ENCODE measurements around the gene TAF1.
"Not testable (repeated sequence)": the region's sequence is repeated elsewhere in the genome, so short reads cannot be mapped to it uniquely, and the experiment has no call there.

TAF1 gene, protein sequence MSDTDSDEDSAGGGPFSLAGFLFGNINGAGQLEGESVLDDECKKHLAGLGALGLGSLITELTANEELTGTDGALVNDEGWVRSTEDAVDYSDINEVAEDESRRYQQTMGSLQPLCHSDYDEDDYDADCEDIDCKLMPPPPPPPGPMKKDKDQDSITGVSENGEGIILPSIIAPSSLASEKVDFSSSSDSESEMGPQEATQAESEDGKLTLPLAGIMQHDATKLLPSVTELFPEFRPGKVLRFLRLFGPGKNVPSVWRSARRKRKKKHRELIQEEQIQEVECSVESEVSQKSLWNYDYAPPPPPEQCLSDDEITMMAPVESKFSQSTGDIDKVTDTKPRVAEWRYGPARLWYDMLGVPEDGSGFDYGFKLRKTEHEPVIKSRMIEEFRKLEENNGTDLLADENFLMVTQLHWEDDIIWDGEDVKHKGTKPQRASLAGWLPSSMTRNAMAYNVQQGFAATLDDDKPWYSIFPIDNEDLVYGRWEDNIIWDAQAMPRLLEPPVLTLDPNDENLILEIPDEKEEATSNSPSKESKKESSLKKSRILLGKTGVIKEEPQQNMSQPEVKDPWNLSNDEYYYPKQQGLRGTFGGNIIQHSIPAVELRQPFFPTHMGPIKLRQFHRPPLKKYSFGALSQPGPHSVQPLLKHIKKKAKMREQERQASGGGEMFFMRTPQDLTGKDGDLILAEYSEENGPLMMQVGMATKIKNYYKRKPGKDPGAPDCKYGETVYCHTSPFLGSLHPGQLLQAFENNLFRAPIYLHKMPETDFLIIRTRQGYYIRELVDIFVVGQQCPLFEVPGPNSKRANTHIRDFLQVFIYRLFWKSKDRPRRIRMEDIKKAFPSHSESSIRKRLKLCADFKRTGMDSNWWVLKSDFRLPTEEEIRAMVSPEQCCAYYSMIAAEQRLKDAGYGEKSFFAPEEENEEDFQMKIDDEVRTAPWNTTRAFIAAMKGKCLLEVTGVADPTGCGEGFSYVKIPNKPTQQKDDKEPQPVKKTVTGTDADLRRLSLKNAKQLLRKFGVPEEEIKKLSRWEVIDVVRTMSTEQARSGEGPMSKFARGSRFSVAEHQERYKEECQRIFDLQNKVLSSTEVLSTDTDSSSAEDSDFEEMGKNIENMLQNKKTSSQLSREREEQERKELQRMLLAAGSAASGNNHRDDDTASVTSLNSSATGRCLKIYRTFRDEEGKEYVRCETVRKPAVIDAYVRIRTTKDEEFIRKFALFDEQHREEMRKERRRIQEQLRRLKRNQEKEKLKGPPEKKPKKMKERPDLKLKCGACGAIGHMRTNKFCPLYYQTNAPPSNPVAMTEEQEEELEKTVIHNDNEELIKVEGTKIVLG (N-terminal part only)

DNA sequence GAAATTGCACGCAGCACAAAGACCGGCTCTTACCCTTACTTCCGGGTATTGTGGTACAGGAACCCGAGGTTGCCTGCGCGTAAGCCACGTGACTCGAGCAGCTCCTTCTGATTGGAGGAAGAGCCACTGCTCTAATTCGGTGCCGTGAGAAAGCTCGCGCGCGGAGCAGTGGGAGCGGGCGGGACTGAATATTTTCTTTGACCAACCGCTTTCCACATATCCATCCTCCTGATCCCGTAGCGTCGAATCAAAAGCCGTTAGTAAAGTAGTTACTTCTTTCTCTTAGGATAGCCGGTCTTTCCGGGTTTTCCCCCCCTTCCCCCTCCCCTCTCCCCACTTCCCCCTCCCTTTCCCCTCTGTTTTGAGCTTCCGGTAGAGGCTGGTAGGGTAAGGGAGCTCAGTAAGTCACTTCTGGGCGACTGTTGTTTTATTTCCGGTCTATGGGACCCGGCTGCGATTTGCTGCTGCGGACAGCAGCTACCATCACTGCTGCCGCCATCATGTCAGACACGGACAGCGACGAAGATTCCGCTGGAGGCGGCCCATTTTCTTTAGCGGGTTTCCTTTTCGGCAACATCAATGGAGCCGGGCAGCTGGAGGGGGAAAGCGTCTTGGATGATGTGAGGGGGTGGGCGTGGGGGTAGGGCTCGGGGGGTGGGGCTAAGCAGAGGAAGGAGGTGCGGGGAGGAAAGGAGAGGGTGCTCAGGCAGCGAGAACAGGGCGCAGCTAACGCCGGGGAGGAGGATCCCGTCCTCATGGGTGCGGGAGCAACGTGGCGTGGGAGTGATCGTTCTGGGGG lies at the start of gene TAF1:
TAF1 (plus strand) TSS at position 483 of the 799 bp plus-strand sequence; CDS start at position 501, 18 bp downstream.
- DNase-seq, result peak; percentile 39 to 92 (median 84)

DNA sequence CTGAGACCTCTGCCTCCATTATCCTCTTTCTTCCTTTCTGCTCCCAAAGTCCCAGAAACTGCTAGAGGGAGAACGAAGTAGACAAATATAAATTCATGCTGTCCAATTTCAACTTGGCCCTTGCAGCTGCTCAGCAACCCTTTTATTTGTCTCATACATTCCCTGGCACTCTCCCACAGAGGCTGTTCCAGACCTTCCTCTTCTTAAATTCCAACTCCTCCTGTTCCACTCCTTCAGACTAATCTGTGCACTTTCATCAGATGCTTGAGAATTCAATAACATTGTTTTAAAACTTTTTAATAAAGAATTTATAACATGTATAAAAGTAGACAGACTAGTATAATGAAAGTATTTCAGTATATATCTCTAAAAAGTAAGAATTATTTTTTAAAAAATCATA lies 49.2 kb upstream of the TAF1 start:
- DNase-seq, result not testable (repeated sequence)

DNA sequence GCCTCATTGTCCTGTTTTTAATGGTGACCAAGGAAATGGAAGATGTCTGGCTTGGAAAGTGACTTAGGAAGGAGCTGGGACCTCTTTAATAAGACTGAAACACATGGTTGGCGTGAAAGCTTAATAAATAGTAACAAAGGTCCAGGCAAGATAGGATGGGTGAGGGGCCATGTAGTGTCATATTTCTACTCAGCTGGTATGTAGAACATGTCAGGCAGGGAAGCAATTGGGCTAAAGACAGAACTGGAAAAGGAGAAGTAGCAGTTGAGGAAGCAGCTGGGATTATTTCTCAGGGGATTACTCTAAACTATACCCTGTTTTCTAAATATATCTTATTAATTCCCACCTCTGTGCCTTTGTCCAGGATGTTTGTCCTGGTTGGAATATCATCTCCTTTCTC lies 46.0 kb upstream of the TAF1 start:
- no peak for DNase-seq

DNA sequence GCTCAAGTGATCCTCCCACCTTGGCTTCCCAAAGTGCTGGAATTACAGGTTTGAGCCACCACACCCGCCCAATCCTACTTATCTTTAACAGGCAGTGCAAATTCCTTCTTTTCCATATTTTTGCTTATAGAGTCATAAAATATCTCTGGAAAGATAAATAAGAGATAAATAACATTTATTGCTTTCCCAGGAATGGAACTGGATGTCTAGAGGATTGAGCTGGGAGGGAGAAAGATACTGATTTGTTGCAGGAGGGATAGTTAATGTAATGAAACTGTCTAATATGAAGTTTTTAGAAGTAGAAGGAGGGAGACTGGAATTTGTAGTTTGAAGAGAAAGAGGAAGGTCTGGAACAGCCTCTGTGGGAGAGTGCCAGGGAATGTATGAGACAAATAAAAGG lies 44.4 kb upstream of the TAF1 start:
- no peak for DNase-seq

DNA sequence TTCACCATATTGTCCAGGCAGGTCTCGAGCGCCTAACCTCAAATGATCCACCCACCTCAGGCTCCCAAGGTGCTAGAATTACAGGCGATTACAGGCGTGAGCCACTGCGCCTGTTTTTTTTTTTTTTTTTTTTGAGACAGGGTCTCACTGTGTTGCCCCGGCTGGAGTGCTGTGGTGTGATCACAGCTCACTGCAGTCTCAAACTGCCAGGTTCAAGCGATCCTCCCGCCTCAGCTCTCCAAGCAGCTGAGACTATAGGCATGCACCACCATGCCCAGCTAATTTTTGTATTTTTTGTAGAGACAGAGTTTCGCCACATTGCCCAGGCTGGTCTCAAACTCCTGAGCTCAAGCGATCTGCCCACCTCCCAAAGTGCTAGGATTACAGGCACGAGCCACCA lies 41.7 kb upstream of the TAF1 start:
- DNase-seq, result not testable (repeated sequence)

DNA sequence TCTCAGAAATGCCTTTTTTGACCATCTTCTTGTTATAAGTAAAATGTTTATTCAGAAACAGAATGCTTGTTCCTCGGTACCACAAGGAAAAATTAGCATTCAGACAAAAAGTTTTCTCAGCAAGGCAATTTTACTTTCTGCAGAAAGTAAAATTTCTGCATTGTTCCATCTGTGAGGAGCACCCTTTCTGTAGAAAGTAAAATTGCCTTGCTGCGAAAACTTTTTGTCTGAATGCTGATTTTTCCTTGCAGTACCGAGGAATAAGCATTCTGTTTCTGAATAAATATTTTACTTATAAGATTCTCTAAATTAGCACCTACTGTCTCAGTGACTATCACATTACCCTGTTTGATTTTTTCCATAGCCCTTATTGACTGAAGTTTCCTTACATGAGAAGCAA lies 39.8 kb upstream of the TAF1 start:
- no peak for DNase-seq

DNA sequence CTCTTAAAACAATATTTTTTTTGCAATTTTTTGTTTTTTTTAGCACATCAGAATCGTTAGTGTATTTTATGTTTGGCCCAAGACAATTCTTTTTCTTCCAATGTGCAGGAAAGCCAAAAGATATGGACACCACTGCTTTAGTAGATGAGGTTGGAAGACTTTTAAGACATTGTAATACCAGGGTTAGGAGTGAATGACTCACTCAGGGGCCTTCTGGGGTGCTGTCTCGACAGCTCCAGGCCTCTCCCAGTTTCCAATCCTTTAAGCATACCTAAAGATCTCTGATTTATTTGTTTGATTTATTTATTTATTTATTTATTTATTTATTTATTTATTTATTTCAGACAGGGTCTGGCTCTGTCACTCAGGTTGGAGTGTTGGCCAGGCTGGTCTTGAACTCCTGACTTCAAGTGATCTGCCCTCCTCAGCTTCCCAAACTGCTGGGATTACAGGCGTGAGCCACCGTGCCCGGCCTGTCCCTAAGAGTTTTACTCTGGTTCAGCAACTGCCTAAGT lies 16.9 kb upstream of the TAF1 start:
- not testable (repeated sequence) for DNase-seq

DNA sequence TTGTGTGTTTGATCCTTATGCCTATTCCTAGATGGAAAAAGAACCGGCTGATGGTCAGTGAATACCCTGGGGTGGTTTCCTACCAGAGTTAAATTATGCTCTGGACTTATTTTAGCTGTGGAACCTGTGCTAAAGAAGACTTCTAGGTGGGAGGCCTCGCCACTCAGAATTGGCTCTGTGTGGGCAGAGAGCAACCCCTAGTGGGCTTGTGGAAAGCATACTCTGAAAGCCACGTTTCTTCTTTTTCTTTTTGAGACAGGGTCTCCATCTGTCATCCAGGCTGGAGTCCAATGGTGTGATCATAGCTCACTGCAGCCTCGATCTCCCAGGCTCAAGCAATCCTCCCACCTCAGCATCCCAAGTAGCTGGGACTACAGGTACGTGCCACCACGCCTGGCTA lies 16.3 kb upstream of the TAF1 start:
- DNase-seq, result not testable (repeated sequence)

DNA sequence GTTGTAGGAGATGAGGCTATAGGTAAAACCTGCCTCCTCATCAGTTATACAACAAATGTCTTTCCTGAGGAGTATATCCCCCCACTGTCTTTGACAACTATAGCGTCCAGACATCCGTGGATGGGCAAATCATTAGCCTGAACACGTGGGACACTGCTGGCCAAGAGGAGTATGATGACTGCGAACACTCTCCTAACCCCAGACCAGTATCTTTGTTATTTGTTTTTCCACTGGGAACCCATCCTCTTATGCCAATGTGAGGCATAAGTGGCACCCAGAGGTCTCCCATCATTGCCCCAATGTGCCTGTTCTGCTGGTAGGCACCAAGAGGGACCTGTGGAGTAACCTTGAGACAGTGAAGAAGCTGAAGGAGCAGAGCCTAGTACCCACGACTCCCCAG lies 13.7 kb upstream of the TAF1 start:
- DNase-seq, result not testable (repeated sequence)

DNA sequence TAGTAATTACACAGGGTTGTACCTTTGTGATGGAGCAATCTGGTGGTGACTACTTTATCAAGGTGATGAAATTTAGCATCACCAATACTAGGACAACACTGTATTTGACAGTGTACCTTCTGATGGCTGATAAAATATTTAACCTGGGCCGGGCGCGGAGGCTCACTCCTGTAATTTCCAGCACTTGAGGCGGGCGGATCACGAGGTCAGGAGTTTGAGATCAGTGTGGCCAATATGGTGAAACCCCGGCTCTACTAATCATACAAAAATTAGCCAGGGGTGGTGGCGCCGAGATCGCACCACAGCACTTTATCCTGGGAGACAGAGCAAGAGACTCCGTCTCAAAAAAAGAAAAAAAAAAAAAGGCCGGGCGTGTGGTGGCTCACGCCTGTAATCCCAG lies 1.9 kb upstream of the TAF1 start:
- DNase-seq, result no peak

DNA sequence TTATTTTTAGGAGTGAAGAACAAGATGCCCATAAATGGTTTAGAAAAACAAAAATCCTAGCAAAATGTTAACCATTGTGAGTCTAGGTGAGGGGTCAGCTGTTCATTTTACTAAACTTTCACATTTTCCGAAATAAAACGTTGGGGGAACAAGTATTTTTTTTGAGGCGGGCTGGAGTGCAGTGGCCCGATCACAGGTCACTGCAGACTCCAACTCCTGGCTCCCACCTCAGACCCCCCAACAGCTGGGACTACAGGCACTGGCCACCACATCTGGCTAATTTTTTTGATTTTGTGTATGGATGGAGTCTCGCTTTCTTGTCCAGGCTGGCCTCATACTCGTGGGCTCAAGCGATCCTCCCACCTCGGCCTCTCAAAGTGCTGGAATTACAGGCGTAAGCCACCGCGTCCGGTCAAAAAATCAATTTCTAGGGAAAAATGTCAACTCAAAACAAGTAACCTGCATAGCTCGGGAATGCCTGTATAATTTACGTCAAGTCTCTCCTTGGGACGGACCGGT lies 742 bp upstream of the TAF1 start:
- DNase-seq, result no peak

DNA sequence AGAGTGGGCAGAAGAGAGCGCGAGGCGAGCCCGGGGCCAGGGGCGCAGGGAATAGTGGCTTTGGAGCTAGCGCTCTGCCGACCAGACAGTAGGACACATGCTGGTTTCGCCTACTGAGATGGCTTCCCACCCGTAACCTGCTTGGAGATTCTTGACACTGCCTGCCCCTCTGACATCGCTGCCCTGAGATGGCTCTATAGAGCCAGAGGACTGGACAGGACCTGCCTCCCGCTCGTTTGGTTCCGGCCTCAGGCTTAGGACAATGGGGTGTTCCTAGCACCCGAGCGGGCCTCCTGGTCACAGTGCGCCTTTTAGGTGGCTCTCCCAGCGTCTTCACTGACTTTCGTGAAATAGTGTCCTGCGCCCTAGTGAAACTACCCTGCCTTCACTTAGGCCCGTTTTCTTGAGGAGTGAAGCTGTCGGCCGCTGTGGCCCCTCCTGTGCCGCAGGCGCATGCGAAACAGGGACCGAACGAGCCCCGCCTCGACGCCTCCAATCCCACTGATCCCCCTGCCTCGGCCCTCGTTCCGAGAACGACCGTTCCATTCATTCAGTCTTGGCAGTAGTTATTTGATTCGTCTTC lies 608 bp downstream of the TAF1 start:
- peak in 8 of 14 donors; percentile 9 to 35 (median 25) for DNase-seq

DNA sequence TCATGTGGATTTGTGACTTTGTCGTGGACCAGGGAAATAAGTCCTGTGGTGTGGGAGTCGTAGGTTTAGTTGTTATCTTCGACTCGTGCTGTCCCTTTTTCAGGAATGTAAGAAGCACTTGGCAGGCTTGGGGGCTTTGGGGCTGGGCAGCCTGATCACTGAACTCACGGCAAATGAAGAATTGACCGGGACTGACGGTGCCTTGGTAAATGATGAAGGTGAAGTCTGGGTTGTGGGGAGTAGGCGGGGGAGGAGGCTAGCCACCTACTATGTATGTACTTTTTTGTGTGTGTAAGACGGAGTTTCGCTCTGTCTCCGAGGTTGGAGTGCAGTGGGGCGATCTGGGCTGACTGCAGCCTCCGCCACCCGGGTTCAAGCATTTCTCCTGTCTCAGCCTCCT lies 1.2 kb downstream of the TAF1 start:
- DNase-seq, result no peak

DNA sequence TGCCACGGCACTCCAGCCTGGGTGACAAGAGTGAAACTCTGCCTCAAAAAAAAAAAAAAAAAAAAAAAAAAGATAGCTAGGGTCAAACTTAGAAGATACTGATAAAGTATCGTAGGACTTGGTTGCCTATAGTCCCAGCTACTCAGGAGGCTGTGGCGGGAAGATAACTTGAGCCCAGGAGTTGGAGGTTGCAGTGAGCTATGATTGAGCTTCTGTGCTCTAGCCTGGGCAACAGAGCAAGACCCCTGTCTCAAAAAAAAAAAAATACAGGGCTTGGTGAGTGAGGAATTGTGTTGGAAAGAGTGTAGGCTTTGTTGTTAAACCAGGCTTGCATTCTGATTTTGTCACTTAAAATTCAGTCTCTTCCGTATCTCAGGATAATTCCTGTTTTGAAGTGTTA lies 6.2 kb downstream of the TAF1 start:
- DNase-seq, result no peak

DNA sequence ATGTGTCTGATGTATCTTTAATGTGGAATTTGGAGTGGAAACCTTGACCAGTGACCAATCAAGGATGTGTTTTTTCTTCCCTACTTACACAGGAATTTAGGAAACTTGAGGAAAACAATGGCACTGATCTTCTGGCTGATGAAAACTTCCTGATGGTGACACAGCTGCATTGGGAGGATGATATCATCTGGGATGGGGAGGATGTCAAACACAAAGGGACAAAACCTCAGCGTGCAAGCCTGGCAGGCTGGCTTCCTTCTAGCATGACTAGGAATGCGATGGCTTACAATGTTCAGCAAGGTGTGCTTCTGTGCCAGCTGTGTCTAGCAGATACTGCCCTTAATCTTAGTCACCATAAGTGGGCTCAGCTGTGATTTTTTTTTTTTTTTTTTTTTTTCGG lies 12.6 kb downstream of the TAF1 start:
- DNase-seq, result no peak

DNA sequence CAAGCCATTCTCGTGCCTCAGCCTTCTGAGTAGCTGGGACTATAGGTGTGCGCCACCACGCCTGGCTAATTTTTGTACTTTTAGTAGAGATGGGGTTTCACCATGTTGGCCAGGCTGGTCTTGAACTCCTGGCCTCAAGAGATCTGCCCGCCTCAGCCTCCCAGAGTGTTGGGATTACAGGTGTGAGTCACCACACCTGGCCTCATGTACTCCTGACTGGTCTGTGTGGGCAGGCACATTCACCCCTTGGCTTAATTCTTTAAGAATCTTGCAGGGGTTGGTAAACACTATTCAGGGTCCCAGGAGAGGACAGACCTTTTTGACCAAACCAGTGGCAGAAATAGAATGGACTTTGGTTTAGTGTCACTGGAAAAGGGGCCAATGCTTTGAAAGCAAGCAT lies 25.6 kb downstream of the TAF1 start:
- not testable (repeated sequence) for DNase-seq

DNA sequence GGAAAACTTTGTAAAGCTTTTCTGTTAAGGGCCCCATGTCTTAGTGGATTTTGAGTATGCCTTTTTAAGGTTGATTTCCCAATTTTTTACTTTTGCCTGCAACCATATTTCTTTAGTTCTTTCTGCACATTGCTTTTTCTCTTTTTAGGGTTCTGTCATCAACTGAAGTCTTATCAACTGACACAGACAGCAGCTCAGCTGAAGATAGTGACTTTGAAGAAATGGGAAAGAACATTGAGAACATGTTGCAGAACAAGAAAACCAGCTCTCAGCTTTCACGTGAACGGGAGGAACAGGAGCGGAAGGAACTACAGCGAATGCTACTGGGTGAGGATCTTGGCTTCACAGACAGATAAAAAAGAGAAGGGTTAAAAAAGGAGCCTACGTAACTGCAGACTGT lies 27.8 kb downstream of the TAF1 start:
- DNase-seq, result no peak

DNA sequence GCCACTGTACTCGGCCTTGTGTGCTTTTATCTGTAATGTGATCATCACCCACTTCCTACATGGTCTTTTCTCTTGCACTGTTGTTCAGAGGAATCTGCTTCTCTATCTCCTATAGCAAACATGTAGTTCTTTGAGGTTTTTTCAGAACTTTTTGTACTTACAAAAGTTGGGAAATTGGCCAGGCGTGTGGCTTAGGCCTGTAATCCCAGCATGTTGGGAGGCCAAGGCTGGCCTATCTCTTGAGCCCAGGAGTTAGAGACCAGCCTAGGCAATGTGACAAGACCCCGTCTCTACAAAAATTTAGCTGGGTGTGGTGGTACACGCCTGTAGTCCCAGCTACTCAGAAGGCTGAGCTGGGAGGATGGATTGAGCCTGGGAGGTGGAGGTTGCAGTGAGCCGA lies 30.4 kb downstream of the TAF1 start:
- DNase-seq, result no peak

DNA sequence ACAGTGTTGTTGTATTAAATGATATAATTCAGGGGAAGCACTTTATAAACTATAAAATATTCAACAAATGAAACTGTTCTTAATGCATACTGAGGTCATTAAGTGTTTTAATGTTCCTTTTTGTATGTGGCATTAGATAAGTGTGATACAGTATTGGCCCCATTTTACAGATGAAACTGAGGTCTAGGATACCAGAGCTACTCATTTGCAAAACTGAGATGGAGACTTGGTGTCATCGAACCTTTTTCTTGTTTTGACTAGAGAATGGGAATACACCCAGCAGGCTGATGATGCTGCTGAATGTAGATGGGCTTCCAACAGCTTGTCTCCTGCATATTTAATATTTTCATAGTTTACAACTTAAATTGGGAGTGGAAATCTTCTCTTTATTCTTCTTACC lies 34.6 kb downstream of the TAF1 start:
- DNase-seq, result no peak

DNA sequence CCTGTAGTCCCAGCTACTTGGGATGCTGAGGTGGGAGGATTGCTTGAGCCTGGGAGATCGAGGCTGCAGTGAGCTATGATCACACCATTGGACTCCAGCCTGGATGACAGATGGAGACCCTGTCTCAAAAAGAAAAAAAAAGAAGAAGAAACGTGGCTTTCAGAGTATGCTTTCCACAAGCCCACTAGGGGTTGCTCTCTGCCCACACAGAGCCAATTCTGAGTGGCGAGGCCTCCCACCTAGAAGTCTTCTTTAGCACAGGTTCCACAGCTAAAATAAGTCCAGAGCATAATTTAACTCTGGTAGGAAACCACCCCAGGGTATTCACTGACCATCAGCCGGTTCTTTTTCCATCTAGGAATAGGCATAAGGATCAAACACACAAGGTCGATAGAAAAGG lies 50.1 kb downstream of the TAF1 start:
- DNase-seq, result not testable (repeated sequence)

DNA sequence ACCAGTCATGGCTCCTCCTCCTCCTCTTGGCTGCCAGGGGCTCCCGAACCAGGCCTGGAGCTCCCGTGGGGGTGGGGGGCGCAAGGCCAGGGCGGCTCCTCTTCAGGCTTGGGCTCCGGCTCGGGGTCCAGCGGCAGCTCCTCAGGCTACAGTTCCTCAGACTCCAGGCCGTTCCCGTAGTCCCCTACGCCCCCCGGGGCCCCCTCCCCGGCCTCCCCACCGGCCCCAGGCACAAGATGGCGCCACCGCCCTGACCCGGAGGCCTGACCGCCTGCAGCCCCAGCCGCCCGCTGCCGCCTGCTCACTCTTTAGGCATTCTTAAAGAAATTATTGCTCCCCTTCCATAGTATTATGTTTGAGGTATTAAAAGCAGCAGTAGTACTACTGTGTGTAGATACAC lies 54.5 kb downstream of the TAF1 start:
- DNase-seq, result no peak
